Measurements from ENCODE around the gene NLE1.
"Not testable (repeated sequence)": the region's sequence is repeated elsewhere in the genome, so short reads cannot be mapped to it uniquely, and the experiment has no call there.

Gene NLE1

GRCh38 chr17:35127751-35128514 is 14.2 kb downstream of the NLE1 start:
- DNase-seq = no peak

- DNase-seq = no peak
These were observed 20.8 kb downstream of the NLE1 start, which contains the start of gene FNDC8 for GRCh38 chr17:35121315-35121714. Gene FNDC8 (plus strand): TSS chr17:35121615. CDS start chr17:35121694, 79 bp downstream.

GRCh38 chr17:35119370-35120165 is 22.5 kb downstream of the NLE1 start, which contains the start of gene RAD51D:
Gene RAD51D (minus strand): TSS chr17:35119860. CDS start chr17:35119613, 247 bp downstream.
- DNase-seq = peak; percentile 80 to 82

GRCh38 chr17:35117984-35118383 is 24.1 kb downstream of the NLE1 start:
- DNase-seq = peak in 1 of 2 donors; percentile 42

- no peak for DNase-seq
These were observed 25.3 kb downstream of the NLE1 start for GRCh38 chr17:35116845-35117244.

GRCh38 chr17:35110791-35111190 is 31.3 kb downstream of the NLE1 start:
- not testable (repeated sequence) for DNase-seq

GRCh38 chr17:35104844-35105450 is 37.2 kb downstream of the NLE1 start:
- DNase-seq = no peak

GRCh38 chr17:35103271-35103670 is 38.8 kb downstream of the NLE1 start:
- no peak for DNase-seq

GRCh38 chr17:35101725-35102124 is 40.4 kb downstream of the NLE1 start:
- no peak for DNase-seq

GRCh38 chr17:35101036-35101435 is 41.1 kb downstream of the NLE1 start:
- DNase-seq = no peak

- no peak for DNase-seq
These were observed 42.2 kb downstream of the NLE1 start for GRCh38 chr17:35099908-35100307.

GRCh38 chr17:35097776-35098175 is 44.3 kb downstream of the NLE1 start:
- DNase-seq = no peak

- DNase-seq = no peak
These were observed 46.4 kb downstream of the NLE1 start for GRCh38 chr17:35095741-35096140.

GRCh38 chr17:35094902-35095301 is 47.2 kb downstream of the NLE1 start:
- DNase-seq = no peak

- not testable (repeated sequence) for DNase-seq
These were observed 51.4 kb downstream of the NLE1 start for GRCh38 chr17:35090707-35091106.

- DNase-seq = no peak
These were observed 52.4 kb downstream of the NLE1 start for GRCh38 chr17:35089586-35090296.

- peak; percentile 89 to 92 for DNase-seq
These were observed 53.1 kb downstream of the NLE1 start for GRCh38 chr17:35088881-35089585.

- peak in 1 of 2 donors; percentile 42 for DNase-seq
These were observed 53.7 kb downstream of the NLE1 start for GRCh38 chr17:35088356-35088880.

GRCh38 chr17:35087731-35088355 is 54.3 kb downstream of the NLE1 start:
- DNase-seq = peak; percentile 50 to 71

GRCh38 chr17:35086931-35087573 is 55.1 kb downstream of the NLE1 start:
- no peak for DNase-seq

- no peak for DNase-seq
These were observed 55.9 kb downstream of the NLE1 start for GRCh38 chr17:35086164-35086563.

Measured in CD4-positive, alpha-beta T cell treated with Interleukin-4 for 1 hour (primary cell).